CD4-positive, alpha-beta T cell (primary cell): ENCODE measurements around the gene CTTNBP2NL. TPM values are rescaled to one million over a fixed set of nuclear protein-coding genes. Genes with fewer than 3 reads are reported as not detected.

Experiments
- ATAC-seq: fragments of 200-7000 bp; cut with Tn5 transposase; one replicate; pipeline ENCODE4 v1.10.0; 2022; ENCODE audit warnings: mild to moderate bottlenecking; ENCODE audit not compliant: poor library complexity
- CTCF ChIA-PET: fragments of 350-600 bp; sonication (Branson Sonifier 250); formaldehyde crosslinking; loops from one replicate; lab custom pipeline; 2021; ENCODE audit warnings: antibody characterized with exemption, inconsistent platforms; lab: Charles Lee
- POLR2A ChIA-PET: fragments of 350-600 bp; sonication (Branson Sonifier 250); formaldehyde crosslinking; loops from one replicate; lab custom pipeline; 2021; ENCODE audit warnings: antibody characterized with exemption, inconsistent platforms; lab: Charles Lee
- DNase-seq, 14 experiments: peaks; one replicate each; pipeline ENCODE4 v3.0.0-alpha.2; 2013 to 2020; ENCODE audit warnings: mixed read lengths in 2 of 14
- H3K27ac ChIP-seq, 2 donors: one replicate each; pipeline versions ENCODE4 v1.5.1 to v1.7.0; 2013; ENCODE audit warnings: low read length in 2 of 2, low read depth in 1 of 2, mild to moderate bottlenecking in 1 of 2
- H3K27me3 ChIP-seq, 2 experiments: 1 replicate in 1 of 2; 2 replicates in 1 of 2; pipeline versions ENCODE4 v1.6.1 to v1.7.0; 2013; ENCODE audit warnings: low read length in 2 of 2, control low read depth in 1 of 2, mild to moderate bottlenecking in 1 of 2, moderate library complexity in 1 of 2; ENCODE audit not compliant: insufficient read depth in 2 of 2, control insufficient read depth in 1 of 2
- H3K36me3 ChIP-seq: one replicate; pipeline ENCODE4 v1.6.1; 2013; ENCODE audit warnings: low read length, control low read depth; ENCODE audit not compliant: insufficient read depth
- H3K4me1 ChIP-seq: one replicate; pipeline ENCODE4 v1.6.1; 2013; ENCODE audit warnings: low read length, control low read depth; ENCODE audit not compliant: insufficient read depth
- H3K4me3 ChIP-seq: one replicate; pipeline ENCODE4 v1.5.1; 2013; ENCODE audit warnings: mild to moderate bottlenecking, low read length, moderate library complexity
- H3K9me3 ChIP-seq, 2 experiments: 1 replicate in 1 of 2; 2 replicates in 1 of 2; pipeline versions ENCODE4 v1.6.1 to v1.7.0; 2013; ENCODE audit warnings: low read length in 2 of 2, mild to moderate bottlenecking in 2 of 2, control low read depth in 1 of 2, moderate library complexity in 1 of 2; ENCODE audit not compliant: control insufficient read depth in 1 of 2, insufficient read depth in 1 of 2
- H3K27ac Mint-ChIP-seq: one replicate; pipeline ENCODE4 v1.8.0; 2020; ENCODE audit warnings: mixed read lengths
- H3K27me3 Mint-ChIP-seq: one replicate; pipeline ENCODE4 v1.8.0; 2021; ENCODE audit warnings: mixed read lengths
- H3K36me3 Mint-ChIP-seq: one replicate; pipeline ENCODE4 v1.8.0; 2021; ENCODE audit warnings: low read depth, mixed read lengths
- H3K4me1 Mint-ChIP-seq: one replicate; pipeline ENCODE4 v1.8.0; 2021; ENCODE audit warnings: low read depth, mixed read lengths
- H3K4me3 Mint-ChIP-seq: one replicate; pipeline ENCODE4 v1.8.0; 2020; ENCODE audit warnings: mild to moderate bottlenecking, mixed read lengths
- H3K9me3 Mint-ChIP-seq: one replicate; pipeline ENCODE4 v1.8.0; 2020; ENCODE audit warnings: mixed read lengths
- CTCF ChIP-seq: fragments of 200-600 bp; IDR thresholded peaks from one replicate; pipeline ENCODE4 v1.8.0; 2022; ENCODE audit warnings: antibody characterized with exemption, mild to moderate bottlenecking
- intact Hi-C, 2 experiments: fragments of 100-400 bp; cut with DNase I in 1 of 2; cut with micrococcal nuclease in 1 of 2; formaldehyde crosslinking; loops; one replicate each; pipeline versions ENCODE4 v1.15.1 to v1.9.0; 2023 to 2025; cut with DNase I, micrococcal nuclease
- total RNA-seq, 174 experiments: library from RNA in 2 of 174; stranded (reverse) in 2 of 174; gene quantifications; one replicate each; pipeline ENCODE4 v1.2.3 and lab custom pipeline; 2021 to 2026

CTTNBP2NL gene
- total RNA-seq, 2 experiments from 2014 or later = 0.14 to 0.25 TPM

GRCh38 chr1:112356765-112357164 is 39.2 kb upstream of the CTTNBP2NL start:
- Mint-ChIP-seq H3K9me3 (no peaks in the 10 kb centered on the region), H3K27ac (no peak overlapping the region), H3K4me3 (no peak overlapping the region), H3K36me3 (no peaks in the 10 kb centered on the region), H3K4me1 (no peaks in the 10 kb centered on the region), H3K27me3 (peaks cover 32% of the 10 kb centered on the region)
- H3K9me3 ChIP-seq = no peaks in the 10 kb centered on the region
- H3K27ac ChIP-seq = no peak overlapping the region
- peaks cover 4 to 9% of the 10 kb centered on the region in 2 experiments for H3K27me3 ChIP-seq
- ATAC-seq (no peak), DNase-seq (no peak)
- no peaks in the 10 kb centered on the region for H3K36me3 ChIP-seq
- ChIA-PET CTCF (interaction anchor here (2.8 kb wide), 1 partner anchor 13 kb away, joined by 10 read pairs; no protein-coding TSS in a partner anchor), POLR2A (no interaction called here)
- no peak overlapping the region for H3K4me3 ChIP-seq
- H3K4me1 ChIP-seq = no peaks in the 10 kb centered on the region
- intact Hi-C loops = no loop called here
- no peak for TF ChIP-seq CTCF

DNA sequence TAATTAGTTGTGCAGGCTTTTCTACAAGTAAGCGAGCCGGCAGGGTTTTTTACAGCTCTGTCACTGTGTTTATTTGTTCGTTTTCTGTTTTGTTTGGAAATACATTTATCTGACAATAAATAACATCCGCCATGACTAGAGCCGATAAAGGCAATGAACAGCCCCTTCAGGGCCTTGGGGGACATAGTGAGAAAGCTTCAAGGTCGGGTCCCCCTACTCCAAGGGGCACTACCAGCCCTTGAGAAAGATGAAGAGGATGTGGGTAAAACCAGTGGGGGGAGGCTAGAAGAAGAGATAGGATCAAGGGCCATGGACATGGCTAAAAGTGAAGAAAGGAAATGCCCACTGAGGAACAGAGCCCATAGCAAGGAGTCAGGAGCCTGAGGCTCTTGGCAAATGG is 38.5 kb upstream of the CTTNBP2NL start:
- Histone ChIP-seq H3K4me1 (no peaks in the 10 kb centered on the region), H3K27ac (no peak overlapping the region), H3K27me3 (peaks cover 4 to 9% of the 10 kb centered on the region in 2 experiments), H3K4me3 (no peak overlapping the region), H3K36me3 (no peaks in the 10 kb centered on the region), H3K9me3 (no peaks in the 10 kb centered on the region)
- no peak overlapping the region for H3K4me3 Mint-ChIP-seq
- intact Hi-C loops = no loop called here
- CTCF ChIA-PET = interaction anchor here (2.8 kb wide), 1 partner anchor 12 kb away, joined by 10 read pairs; no protein-coding TSS in a partner anchor
- H3K27me3 Mint-ChIP-seq = peaks cover 37% of the 10 kb centered on the region
- H3K36me3 Mint-ChIP-seq = no peaks in the 10 kb centered on the region
- TF ChIP-seq CTCF = no peak
- no peaks in the 10 kb centered on the region for H3K4me1 Mint-ChIP-seq
- POLR2A ChIA-PET = no interaction called here
- H3K9me3 Mint-ChIP-seq = no peaks in the 10 kb centered on the region
- no peak for ATAC-seq
- no peak for DNase-seq
- H3K27ac Mint-ChIP-seq = no peak overlapping the region

DNA sequence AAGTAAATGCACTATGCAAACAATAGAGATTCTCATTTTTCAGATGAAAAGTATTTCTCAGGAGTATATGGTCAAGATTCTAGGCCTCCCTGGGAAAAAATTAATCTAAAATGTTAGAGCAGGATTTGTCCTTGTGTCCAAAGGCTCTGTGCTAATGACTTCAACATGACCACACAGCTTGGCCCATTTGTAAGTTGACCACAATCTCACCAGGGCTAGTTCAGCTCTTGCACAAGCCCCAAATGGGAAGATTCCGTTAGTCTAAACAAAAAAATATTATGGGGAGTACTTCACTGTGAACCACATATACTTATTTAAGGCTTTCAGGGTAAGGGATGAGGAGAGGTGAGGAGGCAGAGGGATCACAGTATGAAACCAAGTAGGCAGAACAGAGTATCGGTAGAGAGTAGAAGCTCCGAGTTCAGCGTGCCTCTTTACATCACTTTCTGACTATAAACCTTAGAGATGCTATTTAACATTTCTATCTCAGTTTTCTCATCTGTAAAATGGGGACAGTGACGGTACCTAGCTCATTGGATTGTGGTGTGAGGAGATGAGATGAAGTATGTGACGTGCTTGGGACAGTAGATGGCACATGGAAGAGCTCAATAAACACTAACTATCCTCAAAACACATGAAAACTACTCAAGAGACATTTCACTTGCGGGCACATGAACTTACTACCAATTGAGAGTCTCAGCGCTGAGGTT is 37.8 kb upstream of the CTTNBP2NL start:
- DNase-seq = no peak
- H3K27me3 ChIP-seq = peaks cover 4 to 9% of the 10 kb centered on the region in 2 experiments
- Mint-ChIP-seq H3K9me3 (no peaks in the 10 kb centered on the region), H3K4me3 (no peak overlapping the region), H3K4me1 (no peaks in the 10 kb centered on the region), H3K27ac (no peak overlapping the region), H3K27me3 (peaks cover 45% of the 10 kb centered on the region), H3K36me3 (no peaks in the 10 kb centered on the region)
- H3K36me3 ChIP-seq = no peaks in the 10 kb centered on the region
- H3K9me3 ChIP-seq = no peaks in the 10 kb centered on the region
- TF ChIP-seq CTCF = no peak
- CTCF ChIA-PET = interaction anchor here (2.8 kb wide), 1 partner anchor 11 kb away, joined by 10 read pairs; no protein-coding TSS in a partner anchor
- ATAC-seq = no peak
- intact Hi-C loops = no loop called here
- no peak overlapping the region for H3K4me3 ChIP-seq
- POLR2A ChIA-PET = no interaction called here
- H3K27ac ChIP-seq = no peak overlapping the region
- no peaks in the 10 kb centered on the region for H3K4me1 ChIP-seq
